B cell (primary cell): ENCODE measurements around the gene SYNPR. TPM values are rescaled to one million over a fixed set of nuclear protein-coding genes. Genes with fewer than 3 reads are reported as not detected.

Source experiments
- ATAC-seq: fragments of 200-7000 bp; cut with Tn5 transposase; one replicate; pipeline ENCODE4 v1.10.0; 2021; ENCODE audit warnings: low read depth, mild to moderate bottlenecking, moderate number of reproducible peaks, moderate library complexity
- CTCF ChIA-PET: fragments of 350-600 bp; sonication (Branson Sonifier 250); formaldehyde crosslinking; loops from one replicate; lab custom pipeline; 2021; ENCODE audit warnings: antibody characterized with exemption, inconsistent platforms; lab: Charles Lee
- POLR2A ChIA-PET: fragments of 350-600 bp; sonication (Branson Sonifier 250); formaldehyde crosslinking; loops from one replicate; lab custom pipeline; 2021; ENCODE audit warnings: antibody characterized with exemption; lab: Charles Lee
- DNase-seq: peaks from one replicate; pipeline ENCODE4 v3.0.0; 2013
- H2AFZ ChIP-seq: 2 replicates; pipeline ENCODE4 v1.6.1; 2012; ENCODE audit warnings: mild to moderate bottlenecking, low read depth, low read length; ENCODE audit not compliant: insufficient read depth, poor library complexity, severe bottlenecking
- H3K27ac ChIP-seq, 2 donors: 1 replicate in 1 of 2; 2 replicates in 1 of 2; pipeline ENCODE4 v1.5.1; 2012 to 2013; ENCODE audit warnings: low read length in 2 of 2, mild to moderate bottlenecking in 2 of 2, moderate library complexity in 1 of 2
- H3K27me3 ChIP-seq, 4 experiments: fragments of 200-600 bp in 1 of 4; sonication (generic) in 1 of 4; replicated peaks in 1 of 4; 1 replicate in 2 of 4; 2 replicates in 2 of 4; pipeline versions ENCODE4 v1.6.1 to v1.7.0; 2013 to 2016; ENCODE audit warnings: low read length in 3 of 4, mild to moderate bottlenecking in 2 of 4, mixed read lengths in 1 of 4, moderate library complexity in 1 of 4; ENCODE audit not compliant: insufficient read depth in 4 of 4, control insufficient read depth in 3 of 4; ENCODE audit errors: control extremely low read depth in 1 of 4
- H3K36me3 ChIP-seq, 2 experiments: replicated peaks in 1 of 2; 1 replicate in 1 of 2; 2 replicates in 1 of 2; pipeline versions ENCODE4 v1.6.1 to v1.7.1; 2013; ENCODE audit warnings: low read length in 1 of 2; ENCODE audit not compliant: insufficient read depth in 2 of 2, control insufficient read depth in 1 of 2; ENCODE audit errors: control extremely low read depth in 1 of 2, extremely low read depth in 1 of 2
- H3K4me1 ChIP-seq, 2 donors: fragments of 200-600 bp in 1 of 2; sonication (generic) in 1 of 2; 1 replicate in 1 of 2; 2 replicates in 1 of 2; pipeline versions ENCODE4 v1.5.1 to v1.6.1; 2013 to 2017; ENCODE audit warnings: low read length in 2 of 2; ENCODE audit not compliant: control insufficient read depth in 2 of 2, insufficient read depth in 2 of 2
- H3K4me2 ChIP-seq: replicated peaks from 2 replicates; pipeline ENCODE3; 2012; ENCODE audit warnings: mild to moderate bottlenecking, low read depth, low read length; ENCODE audit not compliant: poor library complexity, severe bottlenecking
- H3K4me3 ChIP-seq, 5 experiments: fragments of 200-600 bp in 1 of 5; sonication (generic) in 1 of 5; 1 replicate in 3 of 5; 2 replicates in 2 of 5; pipeline versions ENCODE4 v1.5.1 to v1.7.0; 2011 to 2016; ENCODE audit warnings: low read length in 4 of 5, mild to moderate bottlenecking in 4 of 5, low read depth in 2 of 5, control low read depth in 1 of 5, moderate library complexity in 1 of 5; ENCODE audit not compliant: insufficient read depth in 1 of 5; ENCODE audit errors: control extremely low read depth in 1 of 5, extremely low read depth in 1 of 5
- H3K79me2 ChIP-seq: fragments of 200-600 bp; sonication (generic); one replicate; pipeline ENCODE4 v1.6.0; 2016; ENCODE audit warnings: low read length; ENCODE audit not compliant: control insufficient read depth, insufficient read depth
- H3K9ac ChIP-seq: fragments of 200-600 bp; sonication (generic); 2 replicates; pipeline ENCODE4 v1.6.1; 2017; ENCODE audit warnings: mild to moderate bottlenecking, low read length, moderate library complexity
- H3K9me3 ChIP-seq, 3 donors: one replicate each; pipeline versions ENCODE4 v1.6.1 to v1.7.1; 2013; ENCODE audit warnings: low read length in 2 of 3; ENCODE audit not compliant: control insufficient read depth in 2 of 3, insufficient read depth in 1 of 3; ENCODE audit errors: control extremely low read depth in 1 of 3
- H4K20me1 ChIP-seq: 2 replicates; pipeline ENCODE4 v1.6.0; 2012; ENCODE audit warnings: mild to moderate bottlenecking, low read length; ENCODE audit not compliant: insufficient read depth, control insufficient read depth, poor library complexity, severe bottlenecking
- H3K27ac Mint-ChIP-seq: one replicate; pipeline ENCODE4 v1.8.0; 2021; ENCODE audit warnings: mixed read lengths
- H3K27me3 Mint-ChIP-seq: one replicate; pipeline ENCODE4 v1.8.0; 2021; ENCODE audit warnings: mixed read lengths
- H3K4me1 Mint-ChIP-seq: one replicate; pipeline ENCODE4 v1.8.0; 2021; ENCODE audit warnings: mixed read lengths
- H3K4me3 Mint-ChIP-seq: one replicate; pipeline ENCODE4 v1.8.0; 2021; ENCODE audit warnings: mixed read lengths
- H3K9me3 Mint-ChIP-seq: one replicate; pipeline ENCODE4 v1.8.0; 2022; ENCODE audit warnings: mixed read lengths; ENCODE audit not compliant: insufficient read depth
- EZH2 ChIP-seq: IDR thresholded peaks from 2 replicates; pipeline ENCODE4 v1.6.1; 2012; ENCODE audit warnings: borderline replicate concordance, low read depth, mild to moderate bottlenecking, moderate library complexity, low read length; ENCODE audit not compliant: insufficient read depth, poor library complexity, severe bottlenecking
- WGBS: methylation state at CpG from one replicate; pipeline ENCODE4 v1.1.5; 2013; ENCODE audit warnings: missing lambda C conversion rate; ENCODE audit not compliant: insufficient coverage; 5-methylcytosine and 5-hydroxymethylcytosine counted together
- intact Hi-C: fragments of 100-400 bp; cut with micrococcal nuclease; formaldehyde crosslinking; loops from one replicate; pipeline ENCODE4 v1.10.0; 2022
- polyA plus RNA-seq: library from polyadenylated mRNA; depleted of rRNA; stranded (reverse); fragments of >200 nt; gene quantifications from 2 replicates; pipeline ENCODE4 v1.2.3, GENCODE V29; 2012
- total RNA-seq, 2 donors: library from RNA; stranded (reverse); fragments of 120-200 nt in 1 of 2; gene quantifications; 1 replicate in 1 of 2; 2 replicates in 1 of 2; pipeline versions ENCODE4 v1.2.3 to v1.2.4, GENCODE V29; 2013 to 2022
- TF ChIP-seq, protein P1 (sequence below): fragments of 200-600 bp; IDR thresholded peaks from one replicate; pipeline ENCODE4 v1.8.0; 2022; ENCODE audit warnings: antibody characterized with exemption, mild to moderate bottlenecking

Gene SYNPR
- total and polyA plus RNA-seq, 2 donors (not counting 1 experiment from before 2014, with no cell fraction given) = not detected

DNA sequence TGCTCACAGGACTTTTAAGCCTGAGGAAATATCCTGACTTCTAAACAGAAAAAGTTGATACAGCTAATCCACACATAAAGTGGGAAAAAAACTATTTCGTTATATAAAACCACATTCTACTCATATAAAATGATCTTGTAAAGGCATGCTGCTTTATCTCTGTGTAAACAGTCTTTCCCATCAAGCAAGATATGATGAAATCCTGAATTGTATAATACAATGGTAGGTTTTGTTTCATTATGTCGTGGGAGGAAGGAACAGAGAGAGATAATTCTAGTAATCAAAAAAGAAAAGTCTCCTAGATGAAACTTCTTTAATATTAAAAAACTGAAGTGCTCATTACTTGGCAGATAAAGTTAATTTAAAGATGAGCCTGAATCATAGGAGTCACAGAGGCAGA is 281.8 kb downstream of the SYNPR start:
- ChIA-PET POLR2A (no interaction called here), CTCF (no interaction called here)
- no peak overlapping the region for H3K9ac ChIP-seq
- H3K4me1 ChIP-seq = no peaks in the 10 kb centered on the region
- no peaks in the 10 kb centered on the region for H3K27me3 ChIP-seq
- H3K9me3 Mint-ChIP-seq = no peaks in the 10 kb centered on the region
- no peak overlapping the region for H3K27ac ChIP-seq
- no peak overlapping the region for H2AFZ ChIP-seq
- DNase-seq (no peak), ATAC-seq (no peak)
- intact Hi-C loops = no loop called here
- no peaks in the 10 kb centered on the region for H3K27me3 Mint-ChIP-seq
- H3K79me2 ChIP-seq = no peaks in the 10 kb centered on the region
- no peak overlapping the region for H3K27ac Mint-ChIP-seq
- WGBS = no CpG with 5 or more reads among the region's 2 CpGs
- no peak overlapping the region for H3K4me3 ChIP-seq
- TF ChIP-seq EZH2 = no peak
- TF ChIP-seq, protein P1, sequence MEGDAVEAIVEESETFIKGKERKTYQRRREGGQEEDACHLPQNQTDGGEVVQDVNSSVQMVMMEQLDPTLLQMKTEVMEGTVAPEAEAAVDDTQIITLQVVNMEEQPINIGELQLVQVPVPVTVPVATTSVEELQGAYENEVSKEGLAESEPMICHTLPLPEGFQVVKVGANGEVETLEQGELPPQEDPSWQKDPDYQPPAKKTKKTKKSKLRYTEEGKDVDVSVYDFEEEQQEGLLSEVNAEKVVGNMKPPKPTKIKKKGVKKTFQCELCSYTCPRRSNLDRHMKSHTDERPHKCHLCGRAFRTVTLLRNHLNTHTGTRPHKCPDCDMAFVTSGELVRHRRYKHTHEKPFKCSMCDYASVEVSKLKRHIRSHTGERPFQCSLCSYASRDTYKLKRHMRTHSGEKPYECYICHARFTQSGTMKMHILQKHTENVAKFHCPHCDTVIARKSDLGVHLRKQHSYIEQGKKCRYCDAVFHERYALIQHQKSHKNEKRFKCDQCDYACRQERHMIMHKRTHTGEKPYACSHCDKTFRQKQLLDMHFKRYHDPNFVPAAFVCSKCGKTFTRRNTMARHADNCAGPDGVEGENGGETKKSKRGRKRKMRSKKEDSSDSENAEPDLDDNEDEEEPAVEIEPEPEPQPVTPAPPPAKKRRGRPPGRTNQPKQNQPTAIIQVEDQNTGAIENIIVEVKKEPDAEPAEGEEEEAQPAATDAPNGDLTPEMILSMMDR = no peak
- no peaks in the 10 kb centered on the region for H3K4me1 Mint-ChIP-seq
- no peaks in the 10 kb centered on the region for H3K36me3 ChIP-seq
- H4K20me1 ChIP-seq = no peaks in the 10 kb centered on the region
- H3K4me3 Mint-ChIP-seq = no peak overlapping the region
- no peak overlapping the region for H3K4me2 ChIP-seq
- peaks cover 0 to 3% (median 0%) of the 10 kb centered on the region in 3 donors for H3K9me3 ChIP-seq

DNA sequence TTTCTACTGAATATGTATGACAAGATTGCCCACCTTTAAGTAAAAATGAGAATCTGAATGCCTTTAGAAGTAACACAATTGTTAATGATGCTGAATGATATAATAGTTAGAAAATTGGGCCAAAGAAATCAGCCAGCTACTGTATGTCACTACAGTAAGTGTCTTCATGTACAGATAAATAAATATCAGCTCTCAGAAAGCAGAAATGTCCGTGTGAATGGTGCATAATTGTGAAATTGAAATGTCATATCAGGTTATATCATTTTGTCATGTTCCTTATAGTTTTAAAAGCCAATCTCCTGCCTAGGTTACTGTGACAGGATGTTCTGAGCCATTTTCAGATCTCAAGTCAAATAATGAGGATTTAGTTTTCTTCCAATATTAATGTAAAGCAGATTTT is 283.8 kb downstream of the SYNPR start:
- ChIA-PET POLR2A (no interaction called here), CTCF (no interaction called here)
- no peaks in the 10 kb centered on the region for H3K9me3 Mint-ChIP-seq
- Histone ChIP-seq H3K4me1 (no peaks in the 10 kb centered on the region), H3K27me3 (no peaks in the 10 kb centered on the region), H3K4me3 (no peak overlapping the region), H3K79me2 (no peaks in the 10 kb centered on the region), H2AFZ (no peak overlapping the region), H3K9ac (no peak overlapping the region), H4K20me1 (no peaks in the 10 kb centered on the region), H3K36me3 (no peaks in the 10 kb centered on the region), H3K4me2 (no peak overlapping the region), H3K9me3 (peaks cover 0 to 3% (median 0%) of the 10 kb centered on the region in 3 donors), H3K27ac (no peak overlapping the region)
- intact Hi-C loops = no loop called here
- no peak for TF ChIP-seq EZH2
- TF ChIP-seq, protein P1 = no peak
- no peak for DNase-seq
- WGBS = no CpG with 5 or more reads among the region's 1 CpG
- no peak for ATAC-seq
- H3K27me3 Mint-ChIP-seq = no peaks in the 10 kb centered on the region
- no peak overlapping the region for H3K27ac Mint-ChIP-seq
- no peaks in the 10 kb centered on the region for H3K4me1 Mint-ChIP-seq
- no peak overlapping the region for H3K4me3 Mint-ChIP-seq
